Measurements from ENCODE around the gene PLXDC2. TPM values are rescaled to one million over a fixed set of nuclear protein-coding genes. Genes with fewer than 3 reads are reported as not detected.

PLXDC2 gene
- polyA plus RNA-seq, 2 of the 4 experiments (the other 2 are of a cell fraction) = 0.08 to 0.09 TPM

- no peak overlapping the region for H3K27ac ChIP-seq
- ChIA-PET POLR2A (no interaction called here), CTCF (interaction anchor here (1.3 kb wide), 1 partner anchor 11 kb away, joined by 4 read pairs; no protein-coding TSS in a partner anchor)
- no peaks in the 10 kb centered on the region for H3K9me3 ChIP-seq
- FAIRE-seq = no peak
- WGBS (ENCODE audit: missing lambda C conversion rate) = 0% methylated on average over 2 of the region's 2 CpGs
- ATAC-seq = no peak
- no peak overlapping the region for H3K4me3 ChIP-seq
- TF ChIP-seq MAFK (IDR thresholded peaks at IDR 0.05; ENCODE audit: partially characterized antibody) (peak; percentile 91), CEBPB (IDR thresholded peaks at IDR 0.05) (no peak)
- no peak overlapping the region for H3K4me2 ChIP-seq
- no peak for DNase-seq (ENCODE audit: low read depth in 1 of 2, low spot score in 1 of 2)
- H3K4me1 ChIP-seq = no peaks in the 10 kb centered on the region
These were observed 256.9 kb downstream of the PLXDC2 start for GRCh38 chr10:20073167-20073566.

GRCh38 chr10:20075713-20076112 is 259.5 kb downstream of the PLXDC2 start:
- WGBS (ENCODE audit: missing lambda C conversion rate) = 0% methylated on average over 1 of the region's 1 CpG
- ChIA-PET CTCF (no interaction called here), POLR2A (no interaction called here)
- Histone ChIP-seq H3K4me3 (no peak overlapping the region), H3K4me1 (no peaks in the 10 kb centered on the region), H3K27ac (no peak overlapping the region), H3K9me3 (no peaks in the 10 kb centered on the region), H3K4me2 (no peak overlapping the region)
- TF ChIP-seq EP300 (IDR thresholded peaks at IDR 0.05) (no peak), MAZ (IDR thresholded peaks at IDR 0.05; ENCODE audit: borderline replicate concordance, low read depth, low read length) (no peak), PHF8 (IDR thresholded peaks at IDR 0.05; ENCODE audit: borderline replicate concordance, low read depth) (no peak), ATOH8 (CRISPR knock-in tag; IDR thresholded peaks at IDR 0.05; ENCODE audit: low read depth) (no peak), RARB (CRISPR knock-in tag; IDR thresholded peaks at IDR 0.05) (no peak), RAD21 (conservative IDR thresholded peaks at IDR 0.05 in 1 of 2, IDR thresholded peaks at IDR 0.05 in 1 of 2) (no peak), KDM1A (IDR thresholded peaks at IDR 0.05; ENCODE audit: low read depth) (no peak), HES2 (IDR thresholded peaks at IDR 0.05) (no peak), NR3C1 (IDR thresholded peaks at IDR 0.05) (no peak), EHF (CRISPR knock-in tag; IDR thresholded peaks at IDR 0.05) (no peak), RNF2 (IDR thresholded peaks at IDR 0.05; ENCODE audit: borderline replicate concordance, low read depth) (no peak), NPAS2 (CRISPR knock-in tag; IDR thresholded peaks at IDR 0.05; ENCODE audit: borderline replicate concordance) (no peak), HOXB5 (CRISPR knock-in tag; IDR thresholded peaks at IDR 0.05) (no peak), CHD4 (IDR thresholded peaks at IDR 0.05; ENCODE audit: borderline replicate concordance) (no peak), EHMT2 (IDR thresholded peaks at IDR 0.05; ENCODE audit: low read depth) (no peak)
- FAIRE-seq (no peak), DNase-seq (ENCODE audit: low read depth in 1 of 2, low spot score in 1 of 2) (no peak), ATAC-seq (no peak)

GRCh38 chr10:20084451-20084850 is 268.2 kb downstream of the PLXDC2 start:
- H3K4me1 ChIP-seq = no peaks in the 10 kb centered on the region
- TF ChIP-seq CBX8 (IDR thresholded peaks at IDR 0.05) = no peak
- no peak for TF ChIP-seq HDAC2 (IDR thresholded peaks at IDR 0.05)
- no peak for TF ChIP-seq RFX5 (IDR thresholded peaks at IDR 0.05)
- TF ChIP-seq CTCF (IDR thresholded peaks at IDR 0.05) = no peak
- TF ChIP-seq MAX (IDR thresholded peaks at IDR 0.05) = no peak
- TF ChIP-seq PHF8 (IDR thresholded peaks at IDR 0.05; ENCODE audit: borderline replicate concordance, low read depth) = no peak
- TF ChIP-seq MAZ (IDR thresholded peaks at IDR 0.05; ENCODE audit: borderline replicate concordance, low read depth, low read length) = no peak
- no peak for TF ChIP-seq POLR2AphosphoS2 (conservative IDR thresholded peaks at IDR 0.05; ENCODE audit: low read length)
- no peak for TF ChIP-seq NFE2L2 (conservative IDR thresholded peaks at IDR 0.05; ENCODE audit: low read length)
- TF ChIP-seq MYC (IDR thresholded peaks at IDR 0.05; ENCODE audit: borderline replicate concordance, low read length) = no peak
- TF ChIP-seq CHD4 (IDR thresholded peaks at IDR 0.05; ENCODE audit: borderline replicate concordance) = no peak
- TF ChIP-seq EHF (CRISPR knock-in tag; IDR thresholded peaks at IDR 0.05) = no peak
- no peak for TF ChIP-seq HOXB5 (CRISPR knock-in tag; IDR thresholded peaks at IDR 0.05)
- no peak for TF ChIP-seq PBX3 (IDR thresholded peaks at IDR 0.05)
- TF ChIP-seq HES2 (IDR thresholded peaks at IDR 0.05) = no peak
- TF ChIP-seq CHD2 (IDR thresholded peaks at IDR 0.05; ENCODE audit: low read length, partially characterized antibody) = no peak
- no peak for TF ChIP-seq KDM5A (IDR thresholded peaks at IDR 0.05)
- no peak for TF ChIP-seq GATA3 (IDR thresholded peaks at IDR 0.05; ENCODE audit: borderline replicate concordance)
- WGBS (ENCODE audit: missing lambda C conversion rate) = 4% methylated on average over 2 of the region's 2 CpGs
- no peak for FAIRE-seq
- POLR2A ChIA-PET = no interaction called here
- no peak overlapping the region for H3K4me3 ChIP-seq
- ATAC-seq = no peak
- no peaks in the 10 kb centered on the region for H3K9me3 ChIP-seq
- no peak overlapping the region for H3K4me2 ChIP-seq
- H3K27ac ChIP-seq = no peak overlapping the region
- DNase-seq (ENCODE audit: low read depth in 1 of 2, low spot score in 1 of 2) = no peak
- CTCF ChIA-PET = interaction anchor here (0.6 to 1.8 kb wide), 2 partner anchors 10 to 84 kb away, joined by 4 read pairs; no protein-coding TSS in a partner anchor

All from A549 (cell line).